COLO668 (cell line): ENCODE data around the gene OGFOD2.

Experiments
- DNase-seq: peaks from one replicate; lab custom pipeline; 2025; ENCODE audit not compliant: unreplicated experiment; lab: John Stamatoyannopoulos, UW

The OGFOD2 gene

GRCh38 chr12:122988036-122988435 is 13.0 kb downstream of the OGFOD2 start:
- DNase-seq: no peak

- no peak for DNase-seq
Measured at GRCh38 chr12:122988612-122989212, 13.7 kb downstream of the OGFOD2 start.

GRCh38 chr12:122989225-122989839 is 14.3 kb downstream of the OGFOD2 start:
- DNase-seq: no peak

- no peak for DNase-seq
Measured at GRCh38 chr12:122989874-122990419, 14.9 kb downstream of the OGFOD2 start.

GRCh38 chr12:122990561-122990960 is 15.5 kb downstream of the OGFOD2 start:
- no peak for DNase-seq

- no peak for DNase-seq
Measured at GRCh38 chr12:122990961-122991622, 16.0 kb downstream of the OGFOD2 start.

GRCh38 chr12:122991623-122992275 is 16.7 kb downstream of the OGFOD2 start:
- DNase-seq: no peak

GRCh38 chr12:122992386-122992785 is 17.3 kb downstream of the OGFOD2 start:
- DNase-seq: no peak

- DNase-seq: no peak
Measured at GRCh38 chr12:122994140-122994675, 19.2 kb downstream of the OGFOD2 start.

GRCh38 chr12:122994781-122995502 is 19.9 kb downstream of the OGFOD2 start:
- no peak for DNase-seq

- DNase-seq: no peak
Measured at GRCh38 chr12:122995503-122996187, 20.6 kb downstream of the OGFOD2 start.

GRCh38 chr12:122996188-122996601 is 21.2 kb downstream of the OGFOD2 start:
- DNase-seq: no peak

GRCh38 chr12:122996621-122997342 is 21.7 kb downstream of the OGFOD2 start:
- no peak for DNase-seq

GRCh38 chr12:122997343-122998250 is 22.6 kb downstream of the OGFOD2 start:
- DNase-seq: no peak

- no peak for DNase-seq
Measured at GRCh38 chr12:122998316-122998715, 23.3 kb downstream of the OGFOD2 start.

- no peak for DNase-seq
Measured at GRCh38 chr12:122999196-122999946, 24.3 kb downstream of the OGFOD2 start.

GRCh38 chr12:122999986-123000420 is 25.0 kb downstream of the OGFOD2 start:
- DNase-seq: no peak

GRCh38 chr12:123000578-123000977 is 25.5 kb downstream of the OGFOD2 start:
- no peak for DNase-seq
